HG03139 (cell line): ENCODE measurements around the gene TMPRSS6.

Experiments used
- ATAC-seq: cut with Tn5 transposase; IDR thresholded peaks from one replicate; pipeline ENCODE4 v1.9.1; 2021; ENCODE audit not compliant: unreplicated experiment

Gene TMPRSS6

GRCh38 chr22:37109242-37109917, at the start of gene TMPRSS6:
Gene TMPRSS6 (minus strand): TSS chr22:37109713. CDS start chr22:37103417, 6,296 bp downstream.
- ATAC-seq, result no peak

- ATAC-seq, result no peak
Measured at GRCh38 chr22:37158963-37159290, 49.4 kb upstream of the TMPRSS6 start.

GRCh38 chr22:37157516-37158285, 48.2 kb upstream of the TMPRSS6 start:
- ATAC-seq, result no peak

GRCh38 chr22:37156686-37157435, 47.3 kb upstream of the TMPRSS6 start:
- ATAC-seq, result no peak

DNA sequence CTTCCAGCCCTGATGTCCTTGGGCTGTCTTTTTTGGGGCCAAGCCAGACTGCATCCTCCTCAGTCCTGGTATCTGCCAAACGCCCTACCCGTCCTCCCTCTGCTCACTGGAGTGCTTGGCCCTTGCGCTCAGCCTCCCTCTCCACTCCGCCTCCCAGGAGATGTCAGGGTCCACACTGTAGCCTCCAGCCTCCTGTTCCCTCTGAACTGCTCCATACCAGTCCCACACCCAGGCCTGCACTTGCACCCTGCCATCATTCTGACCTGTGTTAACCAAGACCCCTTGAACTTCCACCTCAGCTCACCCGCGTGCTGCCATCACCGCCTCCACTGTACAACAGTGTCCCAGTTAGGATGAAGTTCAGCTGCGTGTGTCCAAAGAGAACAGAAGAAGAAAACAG, 46.5 kb upstream of the TMPRSS6 start:
- ATAC-seq, result no peak

GRCh38 chr22:37154925-37155712, 45.6 kb upstream of the TMPRSS6 start:
- no peak for ATAC-seq

GRCh38 chr22:37153901-37154300, 44.4 kb upstream of the TMPRSS6 start:
- no peak for ATAC-seq

GRCh38 chr22:37151401-37151800, 41.9 kb upstream of the TMPRSS6 start:
- no peak for ATAC-seq

DNA sequence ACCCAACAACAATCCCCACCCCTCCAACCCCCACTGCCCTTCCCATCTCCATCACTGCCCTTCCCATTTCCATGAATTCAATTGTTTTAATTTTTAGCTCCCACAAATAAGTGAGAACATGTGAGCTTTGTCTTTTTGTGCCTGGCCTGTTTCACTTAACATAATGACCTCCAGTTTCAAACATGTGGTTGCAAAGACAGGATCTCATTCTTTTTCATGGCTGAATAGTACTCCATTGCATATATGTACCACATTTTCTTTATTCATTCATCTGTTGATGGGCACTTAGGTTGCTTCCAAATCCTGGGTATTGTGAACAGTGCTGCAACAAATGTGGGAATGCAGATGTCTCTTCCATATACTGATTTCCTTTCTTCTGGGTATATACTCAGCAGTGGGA, 41.2 kb upstream of the TMPRSS6 start:
- no peak for ATAC-seq

GRCh38 chr22:37148742-37149665, 39.5 kb upstream of the TMPRSS6 start:
- no peak for ATAC-seq

DNA sequence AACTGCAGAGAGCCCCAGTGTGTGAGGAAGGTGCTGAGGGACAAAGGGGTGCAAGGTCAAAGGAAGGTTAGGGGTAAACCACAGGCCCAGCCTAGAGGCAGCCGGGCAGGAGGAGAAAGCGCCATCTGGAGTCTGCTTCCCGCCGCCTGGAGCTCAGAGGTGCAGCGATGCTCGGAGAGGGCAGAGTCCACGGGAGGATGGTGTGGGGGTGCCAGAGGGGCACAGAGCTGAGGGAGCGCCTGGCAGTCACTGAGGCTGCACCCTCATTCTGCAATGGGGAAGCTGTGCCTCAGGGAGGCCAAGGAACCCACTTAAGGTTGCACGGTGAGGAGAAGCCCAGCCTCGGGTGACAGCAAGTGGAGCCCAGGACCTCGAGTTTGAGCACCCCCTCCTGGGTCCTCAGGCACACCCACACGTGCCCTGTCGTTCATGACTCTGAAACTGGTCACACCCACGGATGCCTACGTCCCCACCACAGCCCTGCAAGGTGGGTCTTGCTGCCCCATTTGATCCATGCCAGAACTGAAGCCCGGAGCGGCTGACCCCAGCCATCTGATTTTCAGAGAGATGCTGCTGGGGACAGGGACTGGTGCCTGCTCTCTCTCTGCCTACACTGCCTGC, 38.6 kb upstream of the TMPRSS6 start:
- no peak for ATAC-seq

GRCh38 chr22:37147186-37147990, 37.9 kb upstream of the TMPRSS6 start:
- ATAC-seq, result no peak

DNA sequence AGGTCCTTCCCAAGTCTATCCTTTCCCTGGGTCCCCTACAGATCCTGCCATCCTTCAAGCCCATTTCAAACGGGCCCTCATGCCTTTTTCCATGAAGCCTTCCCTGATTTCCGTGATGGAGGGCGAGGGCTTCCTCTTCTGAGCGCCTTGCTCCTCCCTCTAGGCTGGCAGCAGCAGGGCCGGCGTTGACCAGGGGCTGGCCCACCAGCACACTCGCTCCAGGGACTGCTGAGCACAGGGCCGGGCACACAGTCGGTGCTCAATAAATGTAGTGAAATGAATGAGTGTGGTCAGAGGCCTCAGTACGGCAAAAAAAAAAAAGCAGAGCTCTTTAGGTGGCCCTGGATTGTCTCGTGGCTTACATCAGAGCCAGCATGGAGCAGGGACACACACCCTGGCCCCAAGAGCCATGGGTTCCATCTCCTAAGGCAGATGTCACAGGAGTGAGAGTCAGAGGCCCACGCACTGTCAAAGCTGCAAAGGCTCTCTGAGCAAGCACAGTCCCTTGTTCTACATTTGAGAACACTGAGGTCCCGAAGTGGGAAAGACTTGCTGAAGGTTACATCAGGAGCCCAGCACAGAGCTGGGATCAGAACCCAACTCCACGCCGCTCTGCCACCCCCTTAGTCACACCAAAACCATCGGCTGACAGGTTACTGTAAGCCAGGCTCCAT, 37.1 kb upstream of the TMPRSS6 start:
- no peak for ATAC-seq

GRCh38 chr22:37146051-37146385, 36.5 kb upstream of the TMPRSS6 start:
- ATAC-seq, result no peak

DNA sequence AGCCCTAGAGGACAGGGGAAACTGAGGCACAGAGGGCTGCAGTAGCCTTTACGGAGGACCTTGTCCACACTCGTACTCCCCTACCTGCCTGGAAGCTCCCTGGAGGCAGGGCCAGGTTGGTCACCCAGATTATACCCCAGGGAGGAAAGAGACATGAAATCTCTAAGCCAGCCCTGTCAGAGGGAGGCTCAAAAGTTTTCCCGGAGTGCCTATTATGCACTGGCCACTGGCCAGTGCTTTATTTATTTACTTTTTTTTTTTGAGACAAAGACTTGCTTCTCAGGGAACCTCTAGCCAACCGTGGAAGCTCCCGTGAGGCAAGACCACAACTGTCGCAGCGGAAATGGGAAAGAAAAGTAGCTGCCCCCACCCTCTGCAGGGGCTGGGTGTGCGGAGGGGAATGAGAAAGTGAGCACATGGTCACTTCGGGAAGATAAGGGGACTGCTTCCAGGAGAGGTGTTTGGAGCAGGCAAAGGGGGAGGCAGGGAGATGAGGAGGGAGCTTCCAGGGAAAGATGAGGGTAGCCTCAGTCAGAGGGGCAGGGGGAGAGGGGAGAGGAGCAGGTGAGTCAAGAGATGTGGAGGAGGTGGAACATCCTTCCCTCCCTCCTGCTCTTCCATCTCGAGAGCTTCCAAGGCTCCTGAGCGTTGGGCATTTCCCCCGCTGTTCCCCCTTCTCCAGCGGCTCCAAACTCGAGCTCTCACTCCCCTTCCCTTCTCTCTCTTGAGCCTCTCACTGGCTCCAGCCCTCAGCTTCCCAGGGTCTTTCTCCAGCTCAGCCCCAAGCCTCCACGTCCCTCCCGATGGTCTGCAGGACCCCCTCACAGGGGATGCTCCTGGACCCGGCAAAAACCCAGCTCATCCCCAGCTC, 35.9 kb upstream of the TMPRSS6 start:
- no peak for ATAC-seq

DNA sequence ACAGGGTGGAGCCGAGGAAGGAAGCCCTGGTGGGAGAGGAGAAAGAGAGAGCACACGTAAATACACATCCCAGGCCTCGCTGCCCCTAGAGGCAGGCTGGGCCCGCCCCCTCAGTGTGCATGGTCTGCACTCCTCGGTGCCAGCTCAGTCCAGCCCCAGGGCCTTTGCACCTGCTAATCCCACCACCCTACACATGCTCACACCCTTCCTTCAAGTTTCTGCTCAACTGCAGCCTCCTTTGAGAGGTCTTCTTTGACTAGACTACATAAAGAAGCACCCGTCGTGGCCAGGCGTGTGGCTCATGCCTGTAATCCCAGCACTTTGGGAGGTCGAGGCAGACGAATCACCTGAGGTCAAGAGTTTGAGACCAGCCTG, 34.7 kb upstream of the TMPRSS6 start:
- ATAC-seq, result no peak

DNA sequence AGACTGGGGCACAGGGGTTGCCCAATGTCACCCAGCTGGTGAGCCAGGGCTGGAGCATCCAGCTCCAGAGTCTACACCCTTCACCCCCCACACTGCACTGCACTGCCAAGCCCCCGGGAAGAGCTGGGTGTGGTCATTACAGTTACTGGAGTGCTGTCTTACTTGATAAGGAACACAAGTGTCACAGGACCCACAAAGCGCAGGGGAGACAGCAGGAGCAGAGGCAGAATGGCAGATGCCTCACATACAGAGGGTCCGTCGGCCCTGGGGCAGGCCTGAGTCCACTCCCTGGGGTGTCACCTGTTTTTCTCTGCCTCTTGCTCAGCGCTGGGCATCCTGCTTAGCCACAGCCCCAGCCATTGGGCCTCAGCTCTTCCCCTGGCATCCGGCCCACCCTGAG, 32.5 kb upstream of the TMPRSS6 start:
- no peak for ATAC-seq

- ATAC-seq, result no peak
Measured at GRCh38 chr22:37141476-37141875, 32.0 kb upstream of the TMPRSS6 start.
